Keratinocyte (primary cell): Measurements from ENCODE around the gene IRAK3. TPM values are rescaled to one million over a fixed set of nuclear protein-coding genes. Genes with fewer than 3 reads are reported as not detected.
A peak's percentile ranks its signal among the peaks of the same experiment; 100 is the strongest.
"Not testable (repeated sequence)": the region's sequence is repeated elsewhere in the genome, so short reads cannot be mapped to it uniquely, and the experiment has no call there.

Source experiments
- DNase-seq: peaks from one replicate; pipeline ENCODE4 v3.0.0-alpha.2; 2011; ENCODE audit warnings: low read depth, missing footprints, low spot score
- FAIRE-seq: peaks from 2 replicates; lab custom pipeline; 2011; peaks lifted over from hg19 to GRCh38; lab: Jason Lieb, UNC
- H2AFZ ChIP-seq: 2 replicates; pipeline ENCODE4 v1.6.0; 2012; ENCODE audit warnings: low read length, control low read depth, inconsistent platforms; ENCODE audit not compliant: control insufficient read depth
- H3K27ac ChIP-seq: 2 replicates; pipeline ENCODE4 v1.5.1; 2011; ENCODE audit warnings: low read length; ENCODE audit not compliant: control insufficient read depth, insufficient read depth
- H3K27me3 ChIP-seq: 3 replicates; pipeline ENCODE4 v1.6.0; 2011; ENCODE audit warnings: low read length; ENCODE audit not compliant: control insufficient read depth, insufficient read depth; ENCODE audit errors: extremely low read depth
- H3K36me3 ChIP-seq, 2 experiments: 2 replicates in 1 of 2; 3 replicates in 1 of 2; pipeline ENCODE4 v1.5.1; 2011; ENCODE audit warnings: low read length in 2 of 2, mild to moderate bottlenecking in 1 of 2; ENCODE audit not compliant: control insufficient read depth in 2 of 2, insufficient read depth in 2 of 2; ENCODE audit errors: extremely low read depth in 1 of 2
- H3K4me1 ChIP-seq: 3 replicates; pipeline ENCODE4 v1.5.1; 2011; ENCODE audit warnings: low read length; ENCODE audit not compliant: control insufficient read depth, insufficient read depth; ENCODE audit errors: extremely low read depth
- H3K4me2 ChIP-seq: 3 replicates; pipeline ENCODE4 v1.6.0; 2011; ENCODE audit warnings: low read depth, low read length; ENCODE audit not compliant: control insufficient read depth, insufficient read depth; ENCODE audit errors: extremely low read depth
- H3K4me3 ChIP-seq, 3 experiments: fragments of 200-600 bp in 1 of 3; sonication (generic) in 1 of 3; 2 replicates in 2 of 3; 3 replicates in 1 of 3; pipeline ENCODE4 v1.5.1; 2011 to 2016; ENCODE audit warnings: low read length in 3 of 3, mild to moderate bottlenecking in 3 of 3, control low read depth in 2 of 3, inconsistent platforms in 1 of 3, low read depth in 1 of 3, mixed read lengths in 1 of 3, mixed run types in 1 of 3, moderate library complexity in 1 of 3; ENCODE audit not compliant: control insufficient read depth in 2 of 3, insufficient read depth in 2 of 3; ENCODE audit errors: extremely low read depth in 1 of 3
- H3K79me2 ChIP-seq: 2 replicates; pipeline ENCODE4 v1.6.0; 2012; ENCODE audit warnings: low read length; ENCODE audit not compliant: control insufficient read depth, insufficient read depth
- H3K9ac ChIP-seq: 3 replicates; pipeline ENCODE4 v1.6.0; 2011; ENCODE audit warnings: low read length; ENCODE audit not compliant: control insufficient read depth, insufficient read depth; ENCODE audit errors: extremely low read depth
- H3K9me1 ChIP-seq: 3 replicates; pipeline ENCODE4 v1.6.0; 2011; ENCODE audit warnings: low read length; ENCODE audit not compliant: control insufficient read depth, insufficient read depth; ENCODE audit errors: extremely low read depth
- H3K9me3 ChIP-seq: 2 replicates; pipeline ENCODE4 v1.5.1; 2012; ENCODE audit warnings: low read depth, low read length; ENCODE audit not compliant: control insufficient read depth
- H4K20me1 ChIP-seq: 3 replicates; pipeline ENCODE4 v1.6.0; 2011; ENCODE audit warnings: low read length; ENCODE audit not compliant: control insufficient read depth, insufficient read depth; ENCODE audit errors: extremely low read depth
- EZH2 ChIP-seq: IDR thresholded peaks from one replicate; pipeline ENCODE4 v1.6.1; 2012; ENCODE audit warnings: inconsistent platforms, mild to moderate bottlenecking, low read length, moderate library complexity
- dilution Hi-C: fragments of 300-500 bp; cut with MboI; formaldehyde crosslinking; loops from one replicate; pipeline ENCODE4 v1.7.0; 2020; ENCODE audit warnings: low sequenced_read_pairs; ENCODE audit not compliant: extremely low pct_ligation_motif_present
- polyA plus RNA-seq, 5 experiments: library from polyadenylated mRNA; depleted of rRNA in 3 of 5; stranded (reverse) in 3 of 5; stranded (forward) in 1 of 5; unstranded in 1 of 5; fragments of >200 nt; gene quantifications; 1 replicate in 1 of 5; 2 replicates in 3 of 5; 3 replicates in 1 of 5; pipeline versions ENCODE4 v1.2.1 to v1.2.3, GENCODE V29; 2011 to 2012; ENCODE audit warnings: missing spikeins in 2 of 5, low read depth in 1 of 5, low replicate concordance in 1 of 5
- TF ChIP-seq, protein P1 (sequence below), 3 experiments: IDR thresholded peaks in 1 of 3; conservative IDR thresholded peaks in 1 of 3; optimal IDR thresholded peaks in 1 of 3; 2 replicates in 2 of 3; 3 replicates in 1 of 3; pipeline versions ENCODE3 to v1.5.1; 2011; ENCODE audit warnings: low read length in 3 of 3, mild to moderate bottlenecking in 3 of 3, moderate library complexity in 2 of 3, control low read depth in 1 of 3, inconsistent platforms in 1 of 3; ENCODE audit not compliant: insufficient read depth in 2 of 3; ENCODE audit errors: extremely low read depth in 1 of 3

The IRAK3 gene
- polyA plus RNA-seq, 1 donor (not counting 4 experiments of a cell fraction or from before 2014, with no cell fraction given) = 0.07 TPM

DNA sequence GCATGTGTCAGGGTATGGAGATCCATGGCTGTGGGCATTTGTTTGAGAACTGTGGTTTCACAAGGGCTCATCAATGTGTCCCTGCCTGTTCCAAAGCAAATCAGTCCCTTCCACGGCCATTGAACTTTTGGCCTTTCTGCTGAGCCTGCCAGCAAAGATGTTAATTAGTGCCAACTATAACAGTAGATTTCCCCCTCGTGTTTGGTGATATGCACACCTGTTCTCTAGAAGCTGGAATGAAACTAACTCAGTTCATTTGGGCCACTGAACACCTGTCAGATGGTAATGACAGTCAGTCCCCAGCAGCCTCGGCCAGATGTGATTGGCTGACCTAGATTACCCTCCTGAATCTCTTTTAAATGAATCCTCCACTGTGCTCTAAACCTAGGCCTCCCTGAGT, 43.2 kb downstream of the IRAK3 start:
- Histone ChIP-seq H3K79me2 (no peaks in the 10 kb centered on the region), H3K4me1 (no peaks in the 10 kb centered on the region), H3K9me1 (no peaks in the 10 kb centered on the region), H3K9ac (no peak overlapping the region), H2AFZ (no peak overlapping the region), H3K27ac (no peak overlapping the region), H3K27me3 (peaks cover 16% of the 10 kb centered on the region), H3K4me3 (no peak overlapping the region), H4K20me1 (no peaks in the 10 kb centered on the region), H3K36me3 (no peaks in the 10 kb centered on the region), H3K4me2 (no peak overlapping the region), H3K9me3 (no peaks in the 10 kb centered on the region)
- dilution Hi-C loops = no loop called here
- TF ChIP-seq, protein P1, sequence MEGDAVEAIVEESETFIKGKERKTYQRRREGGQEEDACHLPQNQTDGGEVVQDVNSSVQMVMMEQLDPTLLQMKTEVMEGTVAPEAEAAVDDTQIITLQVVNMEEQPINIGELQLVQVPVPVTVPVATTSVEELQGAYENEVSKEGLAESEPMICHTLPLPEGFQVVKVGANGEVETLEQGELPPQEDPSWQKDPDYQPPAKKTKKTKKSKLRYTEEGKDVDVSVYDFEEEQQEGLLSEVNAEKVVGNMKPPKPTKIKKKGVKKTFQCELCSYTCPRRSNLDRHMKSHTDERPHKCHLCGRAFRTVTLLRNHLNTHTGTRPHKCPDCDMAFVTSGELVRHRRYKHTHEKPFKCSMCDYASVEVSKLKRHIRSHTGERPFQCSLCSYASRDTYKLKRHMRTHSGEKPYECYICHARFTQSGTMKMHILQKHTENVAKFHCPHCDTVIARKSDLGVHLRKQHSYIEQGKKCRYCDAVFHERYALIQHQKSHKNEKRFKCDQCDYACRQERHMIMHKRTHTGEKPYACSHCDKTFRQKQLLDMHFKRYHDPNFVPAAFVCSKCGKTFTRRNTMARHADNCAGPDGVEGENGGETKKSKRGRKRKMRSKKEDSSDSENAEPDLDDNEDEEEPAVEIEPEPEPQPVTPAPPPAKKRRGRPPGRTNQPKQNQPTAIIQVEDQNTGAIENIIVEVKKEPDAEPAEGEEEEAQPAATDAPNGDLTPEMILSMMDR (optimal IDR thresholded peaks at IDR 0.05 in 1 of 3, IDR thresholded peaks at IDR 0.05 in 1 of 3, conservative IDR thresholded peaks at IDR 0.05 in 1 of 3; ENCODE audit: extremely low read depth in 1 of 3, insufficient read depth in 2 of 3, low read length in 3 of 3) = no peak
- TF ChIP-seq EZH2 = no peak
- no peak for DNase-seq
- no peak for FAIRE-seq

DNA sequence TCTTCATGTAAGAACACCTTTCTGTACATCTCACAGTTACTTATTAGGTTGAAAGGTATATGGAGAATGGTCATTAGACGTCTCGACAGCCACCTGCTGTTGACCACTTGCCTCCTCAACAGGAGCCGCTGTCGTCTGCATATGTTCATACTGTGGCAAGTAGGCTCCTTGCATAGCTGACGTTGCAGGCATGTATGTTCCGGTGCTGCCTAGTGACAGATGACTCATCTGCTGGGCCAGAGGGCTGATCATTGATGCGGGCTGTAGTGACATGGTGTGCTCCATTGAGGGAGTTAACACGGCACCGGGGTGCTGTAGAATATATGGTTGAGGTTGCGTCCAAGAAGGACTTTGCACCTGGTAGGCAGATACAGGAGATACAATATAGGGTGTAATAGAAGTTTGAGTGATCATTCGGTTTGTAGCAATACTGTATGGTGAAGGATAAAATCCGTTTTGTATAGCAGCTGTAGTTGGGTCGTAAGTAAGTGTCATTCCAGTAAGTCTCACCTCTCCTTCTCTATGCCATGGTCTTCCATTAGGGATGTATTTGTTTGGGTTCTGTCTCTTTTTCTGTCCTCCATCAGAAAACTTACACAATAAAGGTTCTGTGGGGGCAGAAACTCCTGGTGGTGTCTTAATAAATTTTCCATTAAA, 45.2 kb downstream of the IRAK3 start:
- DNase-seq (peak; percentile 5), FAIRE-seq (peak; percentile 75)
- H3K4me2 ChIP-seq, H3K9ac ChIP-seq, H3K9me3 ChIP-seq, H3K4me1 ChIP-seq, H3K4me3 ChIP-seq, H3K9me1 ChIP-seq, H4K20me1 ChIP-seq, H3K36me3 ChIP-seq, dilution Hi-C loops, H2AFZ ChIP-seq, H3K27ac ChIP-seq, H3K79me2 ChIP-seq: not testable (repeated sequence)
- H3K27me3 ChIP-seq = peaks cover 16% of the 10 kb centered on the region
